ENCODE results near the gene LTC4S.

DNA sequence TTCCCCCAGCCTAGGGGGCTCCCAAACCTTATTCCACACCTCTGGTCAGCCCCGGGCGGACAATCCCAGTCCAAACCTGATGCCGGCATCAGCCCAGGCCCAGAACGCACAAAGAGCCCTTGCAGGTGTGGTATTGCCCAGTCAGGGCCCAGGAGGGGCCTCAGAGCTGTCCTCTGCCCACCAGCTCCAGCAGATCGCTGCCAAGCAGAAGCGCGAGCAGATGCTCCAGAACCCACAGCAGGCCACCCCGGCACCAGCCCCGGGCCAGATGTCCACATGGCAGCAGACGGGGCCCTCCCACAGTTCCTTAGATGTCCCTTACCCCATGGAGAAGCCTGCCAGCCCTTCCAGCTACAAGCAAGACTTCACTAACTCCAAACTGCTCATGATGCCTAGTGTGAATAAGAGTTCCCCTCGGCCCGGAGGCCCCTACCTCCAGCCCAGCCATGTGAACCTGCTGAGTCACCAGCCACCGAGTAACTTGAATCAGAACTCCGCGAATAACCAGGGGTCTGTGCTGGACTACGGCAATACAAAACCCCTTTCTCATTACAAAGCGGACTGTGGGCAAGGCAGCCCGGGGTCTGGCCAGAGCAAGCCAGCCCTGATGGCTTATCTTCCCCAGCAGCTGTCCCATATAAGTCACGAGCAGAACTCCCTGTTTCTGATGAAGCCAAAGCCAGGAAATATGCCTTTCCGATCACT is 27.6 kb upstream of the LTC4S start:
- TF ChIP-seq, protein P1, sequence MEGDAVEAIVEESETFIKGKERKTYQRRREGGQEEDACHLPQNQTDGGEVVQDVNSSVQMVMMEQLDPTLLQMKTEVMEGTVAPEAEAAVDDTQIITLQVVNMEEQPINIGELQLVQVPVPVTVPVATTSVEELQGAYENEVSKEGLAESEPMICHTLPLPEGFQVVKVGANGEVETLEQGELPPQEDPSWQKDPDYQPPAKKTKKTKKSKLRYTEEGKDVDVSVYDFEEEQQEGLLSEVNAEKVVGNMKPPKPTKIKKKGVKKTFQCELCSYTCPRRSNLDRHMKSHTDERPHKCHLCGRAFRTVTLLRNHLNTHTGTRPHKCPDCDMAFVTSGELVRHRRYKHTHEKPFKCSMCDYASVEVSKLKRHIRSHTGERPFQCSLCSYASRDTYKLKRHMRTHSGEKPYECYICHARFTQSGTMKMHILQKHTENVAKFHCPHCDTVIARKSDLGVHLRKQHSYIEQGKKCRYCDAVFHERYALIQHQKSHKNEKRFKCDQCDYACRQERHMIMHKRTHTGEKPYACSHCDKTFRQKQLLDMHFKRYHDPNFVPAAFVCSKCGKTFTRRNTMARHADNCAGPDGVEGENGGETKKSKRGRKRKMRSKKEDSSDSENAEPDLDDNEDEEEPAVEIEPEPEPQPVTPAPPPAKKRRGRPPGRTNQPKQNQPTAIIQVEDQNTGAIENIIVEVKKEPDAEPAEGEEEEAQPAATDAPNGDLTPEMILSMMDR (IDR thresholded peaks at IDR 0.05; ENCODE audit: poor library complexity): no peak
- TF ChIP-seq EZH2phosphoT487 (IDR thresholded peaks at IDR 0.05; ENCODE audit: low read depth, severe bottlenecking, unreplicated experiment): no peak
- no peak for TF ChIP-seq EZH2 (IDR thresholded peaks at IDR 0.05; ENCODE audit: borderline replicate concordance)

All from hepatocyte (in vitro differentiated cells).